Transverse colon (tissue), 4 donors: Measurements from ENCODE around the gene AEBP2. TPM values are rescaled to one million over a fixed set of nuclear protein-coding genes. Genes with fewer than 3 reads are reported as not detected.

ENCODE experiments used
- DNase-seq: peaks from one replicate; pipeline ENCODE4 v3.0.0-alpha.2; 2019
- H3K27ac ChIP-seq, 4 donors: fragments of 200-600 bp; sonication (generic); 2 replicates each; pipeline ENCODE4 v1.5.1; 2016 to 2018; ENCODE audit warnings: inconsistent platforms in 4 of 4
- H3K27me3 ChIP-seq: fragments of 200-600 bp; sonication (generic); 2 replicates; pipeline ENCODE4 v1.5.1; 2017; ENCODE audit warnings: inconsistent platforms
- H3K36me3 ChIP-seq, 4 donors: fragments of 200-600 bp; sonication (generic); 2 replicates each; pipeline ENCODE4 v1.5.1; 2017 to 2019; ENCODE audit warnings: inconsistent platforms in 4 of 4
- H3K4me1 ChIP-seq, 4 donors: fragments of 200-600 bp; sonication (generic); 2 replicates each; pipeline ENCODE4 v1.5.1; 2017 to 2020; ENCODE audit warnings: inconsistent platforms in 4 of 4
- H3K4me3 ChIP-seq, 4 donors: fragments of 200-600 bp; sonication (generic); 1 replicate in 1 of 4; 2 replicates in 3 of 4; pipeline versions ENCODE4 v1.5.1 to v1.6.1; 2017 to 2019; ENCODE audit warnings: inconsistent platforms in 4 of 4
- H3K9me3 ChIP-seq, 2 donors: fragments of 200-600 bp; sonication (generic); 2 replicates each; pipeline ENCODE4 v1.5.1; 2017 to 2019; ENCODE audit warnings: inconsistent platforms in 2 of 2
- CTCF ChIP-seq, 5 experiments: fragments of 200-600 bp in 3 of 5; fragments of 450-650 bp in 2 of 5; sonication (generic) in 3 of 5; IDR thresholded peaks; 1 replicate in 2 of 5; 2 replicates in 3 of 5; pipeline ENCODE4 v1.5.1; 2016 to 2017; ENCODE audit warnings: antibody characterized with exemption in 5 of 5, inconsistent platforms in 3 of 5, mild to moderate bottlenecking in 2 of 5, moderate library complexity in 1 of 5
- EP300 ChIP-seq: sonication (generic); formaldehyde crosslinking; IDR thresholded peaks from one replicate; pipeline ENCODE4 v1.6.1; 2017; ENCODE audit warnings: antibody characterized with exemption, low read depth
- POLR2A ChIP-seq: fragments of 450-650 bp; IDR thresholded peaks from one replicate; pipeline ENCODE4 v1.6.1; 2016; ENCODE audit warnings: antibody characterized with exemption, mild to moderate bottlenecking, moderate library complexity
- POLR2AphosphoS5 ChIP-seq, 3 donors: sonication (generic); formaldehyde crosslinking; IDR thresholded peaks; one replicate each; pipeline ENCODE4 v1.6.1; 2016; ENCODE audit warnings: antibody characterized with exemption in 3 of 3
- WGBS, 2 donors: methylation state at CpG; one replicate each; pipeline ENCODE4 v1.1.5; 2018; ENCODE audit warnings: low coverage in 1 of 2; 5-methylcytosine and 5-hydroxymethylcytosine counted together
- in situ Hi-C, 4 donors: fragments of 200-750 bp; cut with MboI; loops; one replicate each; pipeline versions ENCODE4 v1.15.0 to v1.15.1; 2017; ENCODE audit warnings: low sequenced_read_pairs in 3 of 4, low pct_ligation_motif_present in 1 of 4, low pct_unique_long_range_greater_than_20kb in 1 of 4
- intact Hi-C: fragments of 100-400 bp; cut with DNase I; formaldehyde crosslinking; loops from one replicate; pipeline ENCODE4 v1.15.1; 2023; ENCODE audit warnings: low total_unique reads
- total RNA-seq, 4 donors: library from RNA; depleted of rRNA; stranded (reverse); fragments of >200 nt; gene quantifications; one replicate each; pipeline ENCODE4 v1.1.0, GENCODE V29; 2016

The AEBP2 gene
- total RNA-seq, 4 donors from 2014 or later: 12.5 to 37.3 (median 32.2) TPM

DNA sequence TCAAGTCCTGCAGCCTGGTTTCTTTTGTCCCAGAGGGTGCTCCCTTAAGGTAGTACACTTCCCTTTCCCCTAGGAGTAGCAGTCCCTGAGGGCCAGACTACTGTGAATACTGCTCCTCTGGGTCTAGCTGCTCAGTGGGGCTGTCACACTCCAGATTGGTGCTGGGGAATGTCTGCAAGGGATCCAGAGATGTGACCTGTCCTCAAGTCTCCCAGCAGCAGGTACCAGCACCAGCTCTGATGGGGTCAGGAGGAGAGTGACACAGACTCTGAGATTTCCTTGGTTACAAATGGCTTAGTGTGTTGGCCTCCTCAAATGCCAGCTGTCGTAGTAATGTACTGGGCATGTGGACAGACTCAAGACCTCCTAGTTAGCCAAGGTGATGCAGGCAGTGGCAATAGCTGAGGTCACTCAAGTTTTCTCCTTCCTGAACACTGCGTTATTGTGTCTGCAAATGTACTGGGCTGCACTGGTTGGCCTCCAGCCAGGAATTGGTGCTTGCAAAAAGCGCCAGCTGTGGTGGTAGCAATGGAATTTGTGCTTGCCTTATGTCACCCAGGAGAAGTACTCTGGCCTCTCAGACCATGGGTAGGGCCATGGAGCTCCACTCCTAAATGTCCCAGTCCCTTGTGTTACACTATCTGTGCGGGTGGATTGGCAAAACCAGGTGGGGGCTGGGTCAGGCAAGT lies 36.4 kb upstream of the AEBP2 start:
- 71% methylated on average over 4 of the region's 4 CpGs; no CpG with 5 or more reads in 1 of the 2 donors for WGBS, 2 donors
- no peak overlapping the region for H3K27ac ChIP-seq
- H3K4me1 ChIP-seq: no peaks in the 10 kb centered on the region
- in situ Hi-C loops (no loop called here), intact Hi-C loops (no loop called here)
- H3K27me3 ChIP-seq: no peaks in the 10 kb centered on the region
- no peaks in the 10 kb centered on the region for H3K9me3 ChIP-seq
- no peak overlapping the region for H3K4me3 ChIP-seq
- DNase-seq: no peak
- H3K36me3 ChIP-seq: no peaks in the 10 kb centered on the region
- TF ChIP-seq CTCF (IDR thresholded peaks at IDR 0.05) (no peak), EP300 (no peak), POLR2A (no peak), POLR2AphosphoS5 (IDR thresholded peaks at IDR 0.05) (no peak)

- no peaks in the 10 kb centered on the region for H3K36me3 ChIP-seq
- no peak overlapping the region for H3K4me3 ChIP-seq
- no peak for DNase-seq
- in situ Hi-C loops (no loop called here), intact Hi-C loops (no loop called here)
- H3K27ac ChIP-seq: no peak overlapping the region
- no peaks in the 10 kb centered on the region for H3K9me3 ChIP-seq
- no peak for TF ChIP-seq POLR2AphosphoS5 (IDR thresholded peaks at IDR 0.05)
- TF ChIP-seq POLR2A: no peak
- TF ChIP-seq CTCF (IDR thresholded peaks at IDR 0.05): no peak
- TF ChIP-seq EP300: no peak
- no peaks in the 10 kb centered on the region for H3K27me3 ChIP-seq
- WGBS, 2 donors: 91 to 95% methylated on average over 6 to 16 of the region's 16 CpGs
- H3K4me1 ChIP-seq: no peaks in the 10 kb centered on the region
Measured at GRCh38 chr12:19404242-19404880, 34.9 kb upstream of the AEBP2 start.

GRCh38 chr12:19409376-19409775 lies 29.9 kb upstream of the AEBP2 start:
- H3K4me3 ChIP-seq: no peak overlapping the region
- intact Hi-C loops (no loop called here), in situ Hi-C loops (no loop called here)
- H3K27ac ChIP-seq: no peak overlapping the region
- no peaks in the 10 kb centered on the region for H3K27me3 ChIP-seq
- no peak for TF ChIP-seq EP300
- DNase-seq: no peak
- H3K36me3 ChIP-seq: no peaks in the 10 kb centered on the region
- H3K9me3 ChIP-seq: no peaks in the 10 kb centered on the region
- 36 to 37% methylated on average over 3 of the region's 3 CpGs for WGBS, 2 donors
- H3K4me1 ChIP-seq: no peaks in the 10 kb centered on the region

DNA sequence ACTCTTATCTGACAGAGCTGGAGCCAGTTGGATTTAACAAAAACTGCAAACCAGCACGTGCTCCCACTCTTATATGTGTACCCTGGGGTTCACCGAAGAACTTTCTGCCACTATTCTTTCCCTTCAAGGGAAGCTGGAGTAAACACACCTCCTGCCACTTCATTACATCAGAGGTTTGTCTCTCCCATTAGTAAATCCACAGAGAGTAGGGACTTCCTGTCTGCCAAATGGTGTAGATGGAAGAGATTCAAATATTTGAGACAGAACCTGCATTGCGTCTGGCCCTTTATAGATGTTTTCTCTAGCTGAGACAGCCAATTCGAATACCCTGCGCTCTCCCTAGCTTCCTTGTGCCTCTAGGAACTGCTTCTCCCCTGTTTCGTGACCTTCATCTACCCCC lies 29.1 kb upstream of the AEBP2 start:
- no peaks in the 10 kb centered on the region for H3K4me1 ChIP-seq
- no peak for DNase-seq
- no peaks in the 10 kb centered on the region for H3K36me3 ChIP-seq
- H3K27ac ChIP-seq: no peak overlapping the region
- TF ChIP-seq POLR2A (no peak), EP300 (no peak), CTCF (IDR thresholded peaks at IDR 0.05) (no peak), POLR2AphosphoS5 (IDR thresholded peaks at IDR 0.05) (no peak)
- intact Hi-C loops: no loop called here
- WGBS, 2 donors: 72 to 76% methylated on average over 6 of the region's 6 CpGs
- H3K27me3 ChIP-seq: no peaks in the 10 kb centered on the region
- in situ Hi-C loops: no loop called here
- H3K4me3 ChIP-seq: no peak overlapping the region
- H3K9me3 ChIP-seq: no peaks in the 10 kb centered on the region
